Activated CD4-positive, alpha-beta T cell treated with anti-CD3 and anti-CD28 coated beads for 36 hours (primary cell): Measurements from ENCODE around the gene BORCS6. TPM values are rescaled to one million over a fixed set of nuclear protein-coding genes. Genes with fewer than 3 reads are reported as not detected.

ENCODE experiments used
- ATAC-seq: fragments of 200-7000 bp; cut with Tn5 transposase; one replicate; pipeline ENCODE4 v1.10.0; 2021; ENCODE audit warnings: mild to moderate bottlenecking, moderate library complexity
- CTCF ChIA-PET: fragments of 350-600 bp; sonication (Branson Sonifier 250); formaldehyde crosslinking; loops from one replicate; lab custom pipeline; 2021; ENCODE audit warnings: antibody characterized with exemption; lab: Charles Lee
- POLR2A ChIA-PET: fragments of 350-600 bp; sonication (Branson Sonifier 250); formaldehyde crosslinking; loops from one replicate; lab custom pipeline; 2021; ENCODE audit warnings: antibody characterized with exemption, inconsistent platforms; lab: Charles Lee
- DNase-seq: peaks from one replicate; pipeline ENCODE4 v3.0.0-alpha.2; 2020
- H3K27ac Mint-ChIP-seq: one replicate; pipeline ENCODE4 v1.8.0; 2021; ENCODE audit warnings: mixed read lengths
- H3K27me3 Mint-ChIP-seq: one replicate; pipeline ENCODE4 v1.8.0; 2021; ENCODE audit warnings: mixed read lengths
- H3K36me3 Mint-ChIP-seq: one replicate; pipeline ENCODE4 v1.8.0; 2021; ENCODE audit warnings: low read depth, mixed read lengths
- H3K4me1 Mint-ChIP-seq: one replicate; pipeline ENCODE4 v1.8.0; 2021; ENCODE audit warnings: mixed read lengths
- H3K4me3 Mint-ChIP-seq: one replicate; pipeline ENCODE4 v1.8.0; 2021; ENCODE audit warnings: mild to moderate bottlenecking, moderate library complexity, mixed read lengths
- H3K9me3 Mint-ChIP-seq: one replicate; pipeline ENCODE4 v1.8.0; 2021; ENCODE audit warnings: low read depth, mixed read lengths
- intact Hi-C, 2 experiments: fragments of 100-400 bp; cut with DNase I in 1 of 2; cut with micrococcal nuclease in 1 of 2; formaldehyde crosslinking; loops; one replicate each; pipeline versions ENCODE4 v1.14.2 to v1.15.1; 2022 to 2024; cut with DNase I, micrococcal nuclease
- total RNA-seq, 2 experiments: library from RNA; stranded (reverse); gene quantifications; one replicate each; pipeline ENCODE4 v1.2.3, GENCODE V29; 2021

BORCS6 gene
- total RNA-seq, 2 experiments from 2014 or later: 3.9 to 4.5 TPM

DNA sequence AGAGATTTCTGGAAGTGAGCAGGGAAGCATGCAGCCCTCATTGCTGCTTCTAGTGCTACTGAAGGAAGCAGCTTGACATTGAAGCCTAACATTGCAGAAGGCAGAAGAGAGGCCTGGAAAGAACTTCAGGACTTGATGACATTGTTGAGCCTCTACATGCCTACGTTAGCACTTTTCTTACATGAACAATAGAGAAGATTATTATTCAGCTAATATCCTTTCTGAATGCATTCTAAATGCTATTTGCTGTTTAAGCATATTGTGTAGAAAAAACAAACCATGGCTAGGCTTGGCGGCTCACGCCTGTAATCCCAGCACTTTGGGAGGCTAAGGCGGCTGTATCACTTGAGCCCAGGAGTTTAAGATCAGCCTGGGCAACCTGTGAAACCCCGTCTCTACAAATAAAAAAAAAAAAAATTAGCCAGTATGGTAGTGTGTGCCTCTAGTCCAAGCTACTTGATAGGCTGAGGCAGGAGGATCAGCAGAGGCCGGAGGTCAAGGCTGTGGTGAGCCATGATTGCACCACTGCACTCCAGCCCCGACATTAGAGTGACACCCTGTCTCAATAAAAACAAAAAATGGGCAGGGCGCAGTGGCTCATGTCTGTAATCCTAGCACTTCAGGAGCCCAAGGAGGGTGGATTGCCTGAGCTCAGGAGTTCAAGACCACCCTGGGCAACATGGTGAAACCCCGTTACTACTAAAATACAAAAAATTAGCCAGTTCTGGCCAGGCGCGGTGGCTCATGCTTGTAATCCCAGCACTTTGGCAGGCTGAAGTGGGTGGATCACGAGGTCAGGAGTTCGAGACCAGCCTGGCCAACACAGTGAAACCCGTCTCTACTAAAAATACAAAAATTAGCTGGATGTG lies 22.6 kb upstream of the BORCS6 start:
- no peaks in the 10 kb centered on the region for H3K9me3 Mint-ChIP-seq
- H3K4me3 Mint-ChIP-seq: no peak overlapping the region
- intact Hi-C loops: no loop called here
- H3K27me3 Mint-ChIP-seq: no peaks in the 10 kb centered on the region
- peaks cover 16% of the 10 kb centered on the region for H3K4me1 Mint-ChIP-seq
- POLR2A ChIA-PET: interaction anchor here (3.2 kb wide), 1 partner anchor 9 kb away, joined by 26 read pairs; no protein-coding TSS in a partner anchor
- ATAC-seq (no peak), DNase-seq (no peak)
- CTCF ChIA-PET: interaction anchor here (0.7 to 5.5 kb wide), 5 partner anchors 9 to 139 kb away, joined by 3 to 28 read pairs (median 5); no protein-coding TSS in a partner anchor
- H3K36me3 Mint-ChIP-seq: peaks cover 22% of the 10 kb centered on the region
- H3K27ac Mint-ChIP-seq: no peak overlapping the region

DNA sequence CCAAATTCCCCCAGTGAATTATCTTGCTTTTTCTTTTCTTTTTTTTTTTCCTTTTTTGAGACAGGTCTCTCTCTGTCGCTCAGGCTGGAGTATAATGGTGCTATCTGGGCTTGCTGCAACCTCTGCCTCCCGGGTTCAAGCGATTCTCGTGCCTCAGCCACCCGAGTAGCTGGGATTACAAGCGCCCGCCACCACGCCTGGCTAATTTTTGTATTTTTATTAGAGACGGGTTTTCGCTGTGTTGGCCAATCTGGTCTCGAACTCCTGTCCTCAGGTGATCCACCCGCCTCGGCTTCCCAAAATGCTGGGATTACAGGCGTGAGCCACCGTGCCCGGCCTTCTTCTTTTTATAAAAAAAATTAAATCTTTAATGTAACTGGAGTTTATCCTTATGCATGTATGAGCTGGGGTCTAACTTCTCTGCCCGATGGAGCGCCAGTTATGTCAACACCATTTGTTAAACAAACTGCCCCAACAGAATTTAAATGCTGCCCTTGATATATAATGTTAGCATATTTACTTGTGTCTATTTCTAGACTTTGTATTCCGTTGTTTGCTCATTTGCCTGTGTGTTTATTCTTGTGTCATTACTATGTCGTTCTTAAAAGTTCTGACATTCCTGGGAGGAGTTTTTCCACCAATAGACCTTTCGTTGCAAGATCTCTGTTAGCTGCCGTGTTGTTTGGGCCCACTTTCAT lies 20.9 kb upstream of the BORCS6 start:
- intact Hi-C loops: loop anchor here (1.0 kb wide), 4 partner anchors 9 to 24 kb away; partner anchors contain the start of gene BORCS6 (in 1 of the 2)
- no peaks in the 10 kb centered on the region for H3K27me3 Mint-ChIP-seq
- ChIA-PET POLR2A (interaction anchor here (0.6 to 3.2 kb wide), 17 partner anchors 10 to 137 kb away, joined by 3 to 26 read pairs (median 5); partner anchors contain the start of gene CTC1), CTCF (interaction anchor here (0.8 to 5.5 kb wide), 10 partner anchors 11 to 92 kb away, joined by 3 to 28 read pairs (median 6); no protein-coding TSS in a partner anchor)
- peak overlapping the region; percentile 99 for H3K4me3 Mint-ChIP-seq
- peaks cover 39% of the 10 kb centered on the region for H3K36me3 Mint-ChIP-seq
- no peaks in the 10 kb centered on the region for H3K9me3 Mint-ChIP-seq
- peak overlapping the region; percentile 97 for H3K27ac Mint-ChIP-seq
- DNase-seq (no peak), ATAC-seq (peak; percentile 42)
- H3K4me1 Mint-ChIP-seq: peaks cover 20% of the 10 kb centered on the region

DNA sequence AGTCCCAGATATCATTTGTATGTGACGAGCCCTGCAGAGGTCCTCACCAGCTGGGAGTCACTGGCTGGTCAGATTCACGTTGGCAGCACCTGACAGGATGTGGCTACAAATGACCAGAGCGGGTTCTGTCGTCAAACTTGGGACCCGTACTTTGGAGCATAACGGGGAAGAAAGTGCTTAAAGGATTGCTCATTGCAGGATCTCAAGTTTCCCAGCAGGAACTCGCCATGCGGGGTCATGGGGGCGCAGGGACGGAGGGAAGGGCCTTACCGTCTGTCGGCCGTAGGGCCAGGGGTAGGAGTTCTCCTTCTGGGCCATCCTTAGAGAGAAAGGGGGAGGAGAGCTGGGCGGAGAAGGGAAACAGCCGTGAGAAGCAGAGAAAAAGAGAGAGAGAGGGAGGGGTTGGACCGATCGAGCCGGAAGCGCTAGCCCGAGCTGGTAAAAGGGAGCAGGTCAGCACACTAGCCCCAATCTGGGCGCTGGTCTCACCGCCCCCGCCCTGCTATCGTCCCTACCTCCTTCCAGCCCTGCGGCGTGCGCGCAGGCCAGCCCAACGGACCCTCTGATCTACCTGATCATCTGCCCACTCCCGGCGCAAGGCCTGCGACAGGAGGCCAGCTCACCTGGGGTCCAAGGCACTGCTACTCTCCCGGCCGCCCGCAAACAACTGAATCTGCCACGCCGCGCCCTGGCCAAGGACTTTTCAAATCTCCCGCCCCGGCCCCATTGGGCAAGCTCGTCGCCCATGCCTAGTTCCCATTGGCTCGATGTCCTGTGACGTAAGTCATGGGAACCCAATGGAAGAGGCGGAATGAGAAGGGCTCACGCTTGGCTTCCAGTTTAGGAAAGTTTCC lies 20.2 kb upstream of the BORCS6 start, which contains the start of gene AURKB:
TSS of gene AURKB (minus strand) at position 669 of the 854 bp plus-strand sequence. CDS start at position 318, 351 bp downstream.
- H3K4me3 Mint-ChIP-seq: peak within 1 kb of the TSS; percentile 99
- intact Hi-C loops: loop anchor here (1.0 kb wide), 4 partner anchors 10 to 23 kb away; partner anchors contain the start of gene BORCS6 (in 1 of the 2)
- POLR2A ChIA-PET: interaction anchor here (0.5 to 3.2 kb wide), 21 partner anchors 8 to 136 kb away, joined by 3 to 26 read pairs (median 4); partner anchors contain the start of genes BORCS6 and CTC1

DNA sequence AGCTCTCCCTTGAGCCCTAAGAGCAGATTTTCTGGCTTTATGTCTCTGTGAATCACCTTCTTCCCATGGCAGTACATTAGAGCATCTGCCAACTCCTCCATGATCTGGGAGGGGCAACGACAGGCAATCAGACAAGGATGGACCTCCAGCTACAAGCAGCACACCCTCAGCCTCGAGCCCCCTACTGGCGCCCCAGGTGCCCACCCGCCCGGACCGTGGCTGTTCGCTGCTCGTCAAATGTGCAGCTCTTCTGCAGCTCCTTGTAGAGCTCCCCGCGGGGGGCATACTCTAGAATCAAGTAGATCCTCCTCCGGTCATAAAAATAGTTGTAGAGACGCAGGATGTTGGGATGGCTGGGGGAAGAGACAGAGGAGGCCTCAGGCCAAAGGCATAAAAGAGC lies 16.6 kb upstream of the BORCS6 start:
- CTCF ChIA-PET: interaction anchor here (0.8 to 1.7 kb wide), 2 partner anchors 15 to 16 kb away, joined by 4 to 5 read pairs; partner anchors contain the start of gene BORCS6
- Mint-ChIP-seq H3K36me3 (peaks cover 65% of the 10 kb centered on the region), H3K4me1 (peaks cover 21% of the 10 kb centered on the region), H3K27me3 (no peaks in the 10 kb centered on the region), H3K9me3 (no peaks in the 10 kb centered on the region), H3K4me3 (no peak overlapping the region), H3K27ac (no peak overlapping the region)
- intact Hi-C loops: no loop called here
- ATAC-seq (no peak), DNase-seq (no peak)
- POLR2A ChIA-PET: interaction anchor here (0.9 to 1.4 kb wide), 4 partner anchors 13 to 68 kb away, joined by 3 to 4 read pairs (median 4); partner anchors contain the start of gene BORCS6

More for the DNA sequence above, 20.2 kb upstream of the BORCS6 start, which contains the start of gene AURKB:
- no peaks in the 10 kb centered on the region for H3K27me3 Mint-ChIP-seq
- peak within 1 kb of the TSS; percentile 97 for H3K27ac Mint-ChIP-seq
- peak; percentile 96 for DNase-seq
- CTCF ChIA-PET: interaction anchor here (0.8 to 5.5 kb wide), 11 partner anchors 9 to 91 kb away, joined by 3 to 28 read pairs (median 5); no protein-coding TSS in a partner anchor
- peaks cover 45% of the 10 kb centered on the region for H3K36me3 Mint-ChIP-seq
- H3K9me3 Mint-ChIP-seq: no peaks in the 10 kb centered on the region
- ATAC-seq: peak; percentile 98
- H3K4me1 Mint-ChIP-seq: peaks cover 20% of the 10 kb centered on the region

DNA sequence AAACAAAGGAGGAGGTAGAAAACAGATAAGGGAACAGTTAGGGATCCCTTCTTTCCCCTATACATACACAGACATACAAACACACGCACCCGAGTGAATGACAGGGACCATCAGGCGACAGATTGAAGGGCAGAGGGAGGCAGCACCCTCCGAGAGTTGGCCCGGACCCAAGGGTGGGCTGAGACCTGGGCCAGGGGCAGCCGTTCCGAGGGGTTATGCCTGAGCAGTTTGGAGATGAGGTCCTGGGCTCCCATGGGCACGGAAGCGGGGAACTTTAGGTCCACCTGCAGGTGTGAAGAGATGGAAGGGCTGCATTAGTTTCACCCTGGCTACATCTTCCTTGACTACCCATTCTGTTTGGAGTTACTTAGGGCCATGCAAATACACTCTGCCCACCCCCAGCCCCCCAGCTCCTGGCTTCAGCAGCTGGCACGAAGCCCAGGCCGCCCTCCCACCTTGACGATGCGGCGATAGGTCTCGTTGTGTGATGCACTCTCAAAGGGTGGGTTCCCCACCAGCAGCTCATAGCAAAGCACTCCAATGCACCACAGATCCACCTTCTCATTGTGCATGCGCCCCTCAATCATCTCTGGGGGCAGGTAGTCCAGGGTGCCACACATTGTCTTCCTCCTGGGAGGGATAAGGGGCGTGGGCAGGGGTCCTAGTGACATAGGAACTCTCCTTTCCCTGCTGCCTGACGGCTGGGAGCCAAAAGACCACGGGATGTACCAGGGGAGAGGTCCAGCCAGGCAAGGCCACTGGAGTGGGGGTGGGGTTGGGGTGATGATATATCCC lies 15.0 kb upstream of the BORCS6 start:
- Mint-ChIP-seq H3K27me3 (no peaks in the 10 kb centered on the region), H3K27ac (no peak overlapping the region), H3K4me1 (peaks cover 15% of the 10 kb centered on the region), H3K4me3 (no peak overlapping the region), H3K36me3 (peaks cover 70% of the 10 kb centered on the region), H3K9me3 (no peaks in the 10 kb centered on the region)
- DNase-seq: no peak
- CTCF ChIA-PET: interaction anchor here (0.5 to 1.2 kb wide), 4 partner anchors 12 to 958 kb away, joined by 3 to 4 read pairs (median 3); no protein-coding TSS in a partner anchor
- POLR2A ChIA-PET: interaction anchor here (0.6 kb wide), 2 partner anchors 9 to 17 kb away, joined by 3 to 4 read pairs; no protein-coding TSS in a partner anchor
- intact Hi-C loops: no loop called here
- no peak for ATAC-seq

DNA sequence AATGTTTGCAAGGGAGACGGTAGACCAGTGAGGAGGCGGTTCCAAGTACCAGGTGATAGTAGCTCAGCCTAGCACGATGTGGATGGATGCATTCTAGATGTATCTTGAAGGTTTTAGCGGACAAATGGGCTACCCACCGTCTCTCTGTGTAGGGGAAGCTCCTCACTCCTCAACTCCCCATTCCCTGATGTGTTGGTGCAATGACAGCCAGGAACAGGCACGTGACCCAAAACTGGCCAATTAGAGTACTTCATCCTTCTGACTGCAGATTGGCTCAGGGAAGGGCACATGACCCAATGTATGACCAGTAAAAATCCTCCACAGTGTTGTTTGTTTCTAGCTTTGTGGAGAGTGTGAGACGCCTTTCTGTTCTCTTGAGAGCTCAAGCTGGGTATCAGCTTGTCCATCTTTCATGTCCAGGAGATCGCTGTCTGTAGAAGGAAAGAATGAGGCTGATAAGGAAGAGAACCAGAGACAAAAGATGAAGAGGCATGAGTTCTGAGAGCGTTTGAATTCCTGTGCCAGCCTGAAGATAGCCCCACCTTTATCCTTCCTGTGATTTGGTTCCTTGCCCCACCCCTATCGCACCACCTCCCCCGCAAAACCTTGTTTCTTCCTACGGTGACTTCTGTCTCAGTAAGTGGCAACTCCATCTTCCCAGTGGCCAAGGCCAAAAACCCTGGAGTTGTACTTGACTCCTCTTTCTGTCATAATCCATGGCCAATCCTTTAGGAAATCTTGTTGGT lies 2.3 kb upstream of the BORCS6 start:
- ATAC-seq: peak; percentile 50
- Mint-ChIP-seq H3K9me3 (no peaks in the 10 kb centered on the region), H3K4me1 (peaks cover 17% of the 10 kb centered on the region), H3K27me3 (no peaks in the 10 kb centered on the region), H3K4me3 (no peak overlapping the region), H3K27ac (no peak overlapping the region), H3K36me3 (no peaks in the 10 kb centered on the region)
- ChIA-PET POLR2A (interaction anchor here (0.6 to 4.7 kb wide), 6 partner anchors 18 to 65 kb away, joined by 3 to 78 read pairs (median 6); partner anchors contain the start of gene AURKB), CTCF (interaction anchor here (0.7 to 1.8 kb wide), 8 partner anchors 12 to 32 kb away, joined by 4 to 10 read pairs (median 5); partner anchors contain the start of genes AURKB and TMEM107)
- intact Hi-C loops: loop anchor here (1.0 kb wide), 1 partner anchor 8 kb away; no protein-coding TSS in a partner anchor
- peak; percentile 79 for DNase-seq

DNA sequence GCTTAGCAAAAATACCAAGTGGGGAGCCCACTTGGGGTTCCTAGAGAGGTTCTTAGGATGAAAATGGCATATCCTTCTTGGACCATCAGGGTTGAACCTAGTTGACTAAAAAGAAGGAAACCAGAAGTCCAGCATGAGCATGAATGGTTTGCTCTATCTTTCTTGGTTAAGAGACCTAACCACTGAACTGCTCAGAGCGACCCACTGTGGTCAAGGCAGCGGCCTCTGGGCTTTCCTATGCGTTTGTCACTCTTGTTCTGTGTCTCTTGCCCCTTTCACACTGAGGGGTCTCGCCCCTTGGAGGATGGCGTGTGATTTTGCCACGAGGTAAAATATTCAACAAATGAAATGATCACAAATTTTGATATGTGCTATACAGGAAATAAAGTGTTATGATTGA lies 526 bp upstream of the BORCS6 start:
- intact Hi-C loops: loop anchor here (1.0 kb wide), 2 partner anchors 20 to 245 kb away; partner anchors contain the start of genes AURKB (in 1 of the 2) and NDEL1 (in 1 of the 2)
- POLR2A ChIA-PET: interaction anchor here (0.6 to 4.7 kb wide), 17 partner anchors 8 to 333 kb away, joined by 3 to 78 read pairs (median 4); partner anchors contain the start of genes CTC1, CYB5D1, NAA38 and PFAS
- CTCF ChIA-PET: interaction anchor here (0.6 to 6.0 kb wide), 9 partner anchors 13 to 111 kb away, joined by 3 to 59 read pairs (median 4); partner anchors contain the start of genes ALOXE3, AURKB and CTC1
- ATAC-seq (no peak), DNase-seq (no peak)
- Mint-ChIP-seq H3K9me3 (no peaks in the 10 kb centered on the region), H3K36me3 (no peaks in the 10 kb centered on the region), H3K4me1 (peaks cover 10% of the 10 kb centered on the region), H3K27ac (peak overlapping the region; percentile 86), H3K27me3 (no peaks in the 10 kb centered on the region), H3K4me3 (no peak overlapping the region)

DNA sequence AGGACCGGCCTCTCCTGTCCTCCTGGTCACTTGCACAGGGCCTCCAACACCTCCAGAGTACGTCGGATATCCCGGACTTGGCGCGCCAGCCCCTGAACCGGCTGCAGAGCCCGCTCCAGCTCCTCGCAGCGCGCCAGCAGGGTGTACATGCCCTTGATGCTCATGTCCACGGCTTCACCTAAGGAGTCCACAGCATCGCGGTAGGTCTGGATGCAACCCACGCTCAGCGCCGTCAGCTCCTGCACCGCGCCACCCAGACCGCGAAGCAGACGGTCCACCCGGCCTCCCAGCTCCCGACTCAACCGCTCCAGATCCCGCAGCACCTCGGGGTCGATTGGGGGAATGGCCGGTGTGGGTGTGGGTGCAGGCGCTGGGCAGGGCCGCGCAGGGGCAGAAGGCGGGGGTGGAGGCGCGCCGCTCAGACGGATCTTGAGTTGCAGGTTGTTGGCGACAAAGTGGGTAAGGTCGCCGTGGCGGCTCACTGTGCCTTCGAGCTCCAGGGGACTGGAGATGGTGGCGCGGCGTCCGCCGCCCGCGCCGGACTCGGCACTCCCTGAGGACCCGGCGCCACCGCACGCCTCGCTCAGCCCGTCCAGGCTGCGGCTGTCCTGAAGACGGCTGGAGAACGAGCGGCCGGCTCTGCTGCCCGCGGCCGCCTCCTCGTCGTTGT lies 804 bp downstream of the BORCS6 start:
- DNase-seq: peak; percentile 58
- ATAC-seq: no peak
- intact Hi-C loops: no loop called here
- ChIA-PET CTCF (interaction anchor here (0.7 to 6.0 kb wide), 5 partner anchors 16 to 1165 kb away, joined by 3 to 59 read pairs (median 4); partner anchors contain the start of gene ALOXE3), POLR2A (interaction anchor here (1.1 to 4.7 kb wide), 8 partner anchors 16 to 69 kb away, joined by 3 to 78 read pairs (median 6); partner anchors contain the start of gene AURKB)
- Mint-ChIP-seq H3K9me3 (no peaks in the 10 kb centered on the region), H3K4me1 (peaks cover 10% of the 10 kb centered on the region), H3K36me3 (no peaks in the 10 kb centered on the region), H3K27ac (peak overlapping the region; percentile 86), H3K4me3 (no peak overlapping the region), H3K27me3 (no peaks in the 10 kb centered on the region)
